GM21447 (cell line): ENCODE results near the gene MYCBP2.
A peak's percentile ranks its signal among the peaks of the same experiment; 100 is the strongest.
"Not testable (repeated sequence)": the region's sequence is repeated elsewhere in the genome, so short reads cannot be mapped to it uniquely, and the experiment has no call there.

Source experiments
- ATAC-seq: cut with Tn5 transposase; IDR thresholded peaks from one replicate; pipeline ENCODE4 v1.9.1; 2021; ENCODE audit not compliant: unreplicated experiment

The MYCBP2 gene

DNA sequence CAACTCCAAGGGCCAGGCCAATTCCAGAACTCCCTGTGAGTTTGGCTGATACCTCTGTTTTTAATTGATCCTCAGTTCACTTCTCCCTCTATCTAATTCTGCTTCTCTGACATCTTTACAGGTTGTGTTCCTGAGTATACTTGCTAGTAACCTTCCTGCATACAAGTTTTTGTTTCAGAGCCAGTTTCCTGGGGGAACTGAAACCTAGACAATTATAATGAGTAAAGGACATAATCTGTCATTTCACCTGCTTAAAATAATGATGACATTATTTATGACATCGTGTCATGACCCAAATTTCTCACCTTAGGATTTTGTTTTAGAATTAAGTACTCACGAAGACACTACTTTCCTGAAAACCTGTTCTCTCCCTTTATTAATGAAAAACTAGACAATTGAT, 12.5 kb upstream of the MYCBP2 start:
- ATAC-seq: peak; percentile 68

GRCh38 chr13:77338961-77339401, 12.1 kb upstream of the MYCBP2 start:
- peak; percentile 78 for ATAC-seq

DNA sequence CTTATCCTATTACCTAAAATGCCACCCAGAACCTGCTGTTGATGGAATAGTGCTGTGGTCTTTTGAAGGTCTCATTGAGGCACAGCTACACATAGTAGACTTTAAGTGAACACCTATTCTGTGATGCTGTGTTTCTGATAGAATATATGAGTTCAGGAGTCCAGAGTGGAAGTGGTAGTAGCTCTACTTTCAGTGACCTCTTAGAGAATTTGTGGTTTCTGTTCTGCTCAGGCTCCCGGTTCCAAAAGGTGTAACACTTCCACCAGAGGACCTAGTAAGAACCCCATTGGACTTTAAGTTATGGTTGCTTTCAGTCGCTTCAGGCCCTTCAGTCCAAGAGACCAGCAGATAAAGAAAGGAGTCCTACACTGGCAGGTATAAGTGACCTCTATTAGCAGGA, 11.4 kb upstream of the MYCBP2 start:
- ATAC-seq: peak; percentile 37

- ATAC-seq: no peak
Measured at GRCh38 chr13:77337159-77337558, 10.3 kb upstream of the MYCBP2 start.

DNA sequence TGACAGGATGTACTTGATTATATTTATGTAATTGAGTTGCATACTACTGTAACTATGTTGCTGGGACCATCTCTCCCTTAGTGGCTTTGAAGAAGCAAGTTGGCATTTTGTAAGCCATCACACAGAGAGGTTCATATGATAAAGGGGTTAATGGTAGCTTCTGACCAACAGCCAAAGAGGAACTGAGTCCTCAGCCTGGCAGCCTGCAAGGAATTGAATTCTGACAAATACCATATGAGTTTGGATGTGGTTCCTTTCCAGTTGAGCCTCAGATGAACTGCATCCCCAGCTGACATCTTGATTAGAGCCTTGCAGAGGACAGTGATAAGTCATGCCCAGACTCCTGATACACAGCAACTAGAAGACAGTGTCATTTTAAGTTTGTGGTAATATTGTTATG, 8.6 kb upstream of the MYCBP2 start:
- no peak for ATAC-seq

GRCh38 chr13:77333594-77333993, 6.7 kb upstream of the MYCBP2 start:
- ATAC-seq: no peak

- no peak for ATAC-seq
Measured at GRCh38 chr13:77331421-77331820, 4.5 kb upstream of the MYCBP2 start.

DNA sequence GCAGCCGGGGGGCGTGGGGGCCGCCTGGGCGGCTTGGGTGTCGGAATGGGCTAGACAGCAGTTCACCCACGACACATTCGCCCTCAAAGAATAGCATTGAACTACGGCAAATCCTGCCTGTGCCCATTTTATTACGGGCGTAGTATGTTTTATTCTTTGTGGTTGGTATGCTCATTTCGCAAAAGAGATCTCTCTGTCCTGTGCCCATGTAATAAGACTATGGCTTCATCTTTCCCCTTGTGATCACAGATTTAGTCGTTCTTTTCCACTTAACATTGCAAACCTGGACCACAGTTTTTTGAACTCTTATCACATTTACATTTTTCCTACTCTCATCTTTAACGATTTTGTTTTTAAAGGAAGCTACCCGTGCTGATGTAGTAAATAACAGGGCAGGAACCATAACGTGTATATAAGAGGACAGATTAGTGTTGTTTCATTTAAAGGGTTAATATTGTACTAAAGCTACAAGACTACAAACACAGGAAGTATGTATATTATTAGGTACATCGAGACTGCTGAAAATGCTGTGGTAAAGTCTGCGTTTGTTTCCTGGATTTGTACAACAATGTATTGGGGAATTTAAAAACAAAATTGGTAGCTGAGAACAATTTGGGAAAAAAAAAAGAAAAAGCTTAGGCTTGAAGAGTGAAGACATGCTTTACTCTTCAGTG, 3.2 kb upstream of the MYCBP2 start:
- ATAC-seq: no peak

DNA sequence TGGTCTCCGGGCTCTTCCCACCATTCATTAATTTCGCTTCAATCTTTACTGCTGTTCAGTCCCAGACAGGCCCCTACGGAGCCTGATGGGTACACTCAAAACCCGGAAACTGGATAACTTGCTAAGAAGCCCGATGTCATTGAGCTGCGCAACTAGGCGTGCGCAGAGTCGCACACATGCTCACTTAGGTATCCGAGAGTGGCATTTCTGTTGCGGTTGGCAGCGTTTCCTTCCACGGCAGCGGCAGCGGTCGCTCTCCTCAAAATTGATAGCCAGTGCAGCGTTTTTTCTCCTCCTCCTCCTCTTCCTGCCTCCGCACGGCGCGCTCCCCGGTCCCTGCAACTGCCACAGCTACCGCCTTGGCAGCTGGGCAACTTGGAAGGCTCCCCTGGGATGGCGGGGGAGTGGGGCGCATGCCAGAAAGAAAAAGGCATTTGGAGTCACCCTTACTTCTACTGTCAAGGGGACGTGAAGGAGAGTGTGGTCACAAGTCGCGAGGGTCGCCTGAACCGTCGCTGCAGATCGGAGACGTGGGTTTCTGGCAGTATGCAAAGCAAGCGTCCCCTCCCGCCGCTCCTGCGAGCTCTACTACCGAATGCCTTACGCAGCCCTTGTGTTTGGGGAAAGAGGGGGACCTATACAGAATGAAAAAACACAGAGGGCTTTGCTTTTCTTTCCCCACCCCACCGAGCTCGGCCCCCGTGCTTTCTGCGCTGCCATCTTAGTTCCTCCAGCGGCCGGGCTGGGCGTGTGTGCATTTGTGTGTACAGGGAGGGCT, 2.4 kb upstream of the MYCBP2 start:
- peak; percentile 55 for ATAC-seq

DNA sequence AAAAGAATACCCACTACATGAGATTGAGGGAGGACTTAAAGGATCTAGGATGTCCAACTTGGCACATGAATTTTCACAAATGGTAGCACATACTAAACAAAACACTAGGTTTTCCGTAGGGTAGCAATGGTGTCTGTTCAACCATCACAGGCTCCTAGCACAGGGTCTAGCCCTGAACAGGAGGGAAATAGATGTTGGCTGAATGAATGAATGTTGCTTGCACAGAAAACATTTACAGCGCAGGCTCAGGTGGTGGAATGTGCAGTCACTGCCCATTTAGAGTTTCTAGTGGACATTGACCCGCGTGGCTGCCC, 1.9 kb upstream of the MYCBP2 start:
- ATAC-seq: peak; percentile 3

DNA sequence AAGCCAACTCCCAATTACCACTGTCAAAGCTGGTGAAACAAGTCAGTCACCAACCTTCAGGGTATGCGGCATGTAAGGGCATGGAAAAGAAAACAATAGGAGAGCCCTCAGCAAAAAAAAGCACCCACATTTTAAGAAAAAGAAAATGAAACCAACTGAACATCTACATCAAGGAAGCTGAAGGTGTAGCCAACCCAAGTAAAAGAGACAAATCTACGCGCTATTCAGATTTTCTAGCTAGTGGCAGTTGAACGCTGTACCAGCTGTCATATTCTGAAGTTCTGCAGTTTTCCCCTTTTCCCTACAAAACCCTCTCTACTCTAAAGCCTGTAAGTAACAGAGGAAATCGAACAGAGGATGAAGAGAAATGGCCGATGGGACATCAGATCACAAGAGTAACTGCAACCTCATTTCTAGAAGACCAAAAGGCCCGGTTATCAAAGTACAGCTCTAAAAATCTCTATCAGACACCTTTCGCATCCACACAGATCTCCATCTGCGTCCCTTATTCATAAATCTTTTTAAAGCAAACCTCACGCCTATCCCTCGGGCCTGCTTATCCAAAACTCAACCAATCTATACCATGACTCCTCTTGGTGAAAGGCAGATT, 1.4 kb downstream of the MYCBP2 start:
- ATAC-seq: no peak

DNA sequence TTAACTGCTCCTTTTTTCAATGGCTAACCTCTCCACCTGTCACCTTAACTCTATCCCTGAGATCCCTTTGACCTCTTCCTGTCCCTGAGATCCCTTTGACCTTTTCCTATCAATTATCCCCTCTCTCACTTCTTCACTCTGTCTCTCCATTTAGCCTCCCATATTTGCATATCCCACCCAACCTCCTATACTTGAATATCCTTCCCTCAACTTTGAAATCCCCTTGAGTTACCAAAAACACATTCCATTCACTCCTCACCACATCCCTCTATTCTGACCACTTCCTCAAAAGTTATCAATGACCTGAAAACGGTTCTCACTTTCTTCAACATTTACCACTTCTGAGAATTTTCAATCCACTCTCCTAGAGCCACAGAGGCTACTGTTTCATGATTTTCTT, 3.0 kb downstream of the MYCBP2 start:
- ATAC-seq: no peak

- no peak for ATAC-seq
Measured at GRCh38 chr13:77319536-77319935, 7.4 kb downstream of the MYCBP2 start.

DNA sequence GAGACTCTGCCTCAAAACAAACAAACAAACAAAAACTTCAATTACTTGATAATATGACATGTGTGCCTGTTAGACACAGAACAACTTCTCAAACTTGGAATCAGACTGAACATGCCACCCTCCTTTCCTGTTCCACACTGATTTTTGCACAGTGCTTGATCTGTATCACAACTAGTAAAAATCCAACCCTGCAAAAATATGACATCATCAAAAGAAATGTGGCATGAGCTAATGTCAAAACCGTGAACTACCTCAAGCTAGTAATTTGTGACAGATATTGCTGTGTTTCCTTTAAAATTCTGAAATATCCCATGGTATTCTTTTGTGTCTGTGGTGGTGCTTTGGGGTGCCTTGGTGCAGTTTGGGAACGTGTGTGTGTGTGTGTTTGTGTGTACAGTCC, 8.2 kb downstream of the MYCBP2 start:
- no peak for ATAC-seq

DNA sequence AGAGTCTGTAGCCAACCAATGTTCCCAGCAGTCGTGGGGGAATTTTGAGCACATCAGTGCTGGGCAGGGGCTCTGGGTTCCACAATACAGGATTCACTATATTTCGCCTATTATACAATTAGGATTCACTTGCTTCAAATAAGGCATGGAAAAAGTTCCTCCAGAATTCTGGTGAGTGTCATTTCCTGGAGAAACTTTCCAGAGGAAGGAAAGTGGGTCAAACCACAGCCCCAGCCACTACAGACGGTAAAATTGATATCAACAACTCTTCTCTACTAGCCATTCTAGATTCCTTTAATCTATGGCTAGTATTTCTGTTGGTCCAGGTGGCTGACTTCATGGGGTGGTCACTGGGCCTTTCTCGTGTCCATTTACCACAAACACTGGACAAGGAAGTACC, 10.5 kb downstream of the MYCBP2 start:
- ATAC-seq: no peak

DNA sequence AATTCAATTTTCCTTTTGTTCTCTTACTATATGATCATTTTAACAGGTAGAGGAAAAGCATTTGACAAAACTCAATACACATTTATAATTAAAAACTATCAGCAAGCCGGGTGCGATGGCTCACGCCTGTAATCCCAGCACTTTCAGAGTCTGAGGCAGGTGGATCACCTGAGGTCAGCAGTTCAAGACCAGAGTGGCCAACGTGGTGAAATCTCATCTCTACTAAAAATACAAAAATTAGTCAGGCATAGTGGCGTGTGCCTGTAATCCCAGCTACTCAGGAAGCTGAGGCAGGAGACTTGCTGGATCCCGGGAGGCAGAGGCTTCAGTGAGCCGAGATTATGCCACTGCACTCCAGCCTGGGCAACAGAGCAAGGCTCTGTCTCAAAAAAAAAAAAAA, 11.4 kb downstream of the MYCBP2 start:
- ATAC-seq: not testable (repeated sequence)

DNA sequence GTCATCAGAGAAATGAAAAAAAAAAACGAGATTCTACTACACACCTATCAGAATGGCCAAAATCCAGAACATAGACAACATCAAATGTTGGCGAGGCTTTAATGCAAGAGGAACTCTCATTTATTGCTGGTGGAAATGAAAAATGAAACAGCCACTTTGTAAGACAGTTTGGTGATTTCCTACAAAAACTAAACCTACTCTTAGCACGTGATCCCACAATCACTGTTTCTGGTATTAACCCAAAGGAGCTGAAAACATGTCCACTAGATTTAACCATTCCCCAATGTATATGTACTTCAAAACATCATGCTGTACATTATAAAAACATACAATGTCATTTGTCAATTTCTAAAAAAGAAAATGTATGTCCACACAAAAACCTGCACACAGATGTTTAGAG, 13.0 kb downstream of the MYCBP2 start:
- ATAC-seq: no peak

- no peak for ATAC-seq
Measured at GRCh38 chr13:77312311-77312710, 14.6 kb downstream of the MYCBP2 start.

DNA sequence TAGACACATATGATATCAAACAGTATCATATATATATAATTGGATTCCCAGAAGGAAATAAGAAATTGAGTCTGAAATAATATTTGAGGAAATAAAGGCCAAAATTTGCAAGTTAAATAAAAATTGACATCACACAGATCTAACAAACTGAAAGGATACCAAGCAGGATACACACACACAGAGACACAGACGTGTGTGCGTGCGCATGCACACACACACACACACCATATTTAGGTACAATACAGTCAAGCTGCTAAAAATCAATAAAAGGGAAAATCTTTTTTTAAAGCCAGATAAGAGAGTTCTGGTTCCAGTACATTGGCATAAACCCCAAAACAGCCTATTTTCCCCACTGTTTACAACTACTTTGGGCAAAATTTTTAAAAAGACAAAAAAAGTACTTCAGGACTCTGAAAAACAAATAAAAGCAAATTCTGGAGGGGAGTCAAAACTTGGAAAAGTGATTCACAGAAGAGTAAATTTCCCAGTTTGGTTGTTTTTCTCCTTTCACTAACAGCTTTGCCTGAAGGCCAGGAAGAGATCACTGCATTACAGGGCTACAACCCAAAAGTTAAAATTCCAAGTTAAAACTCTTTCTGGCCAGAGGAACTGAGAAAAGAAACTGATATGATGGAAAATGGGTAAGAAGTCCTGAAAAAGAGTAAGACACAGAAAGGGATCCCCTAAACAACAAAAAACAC, 16.2 kb downstream of the MYCBP2 start:
- ATAC-seq: no peak

DNA sequence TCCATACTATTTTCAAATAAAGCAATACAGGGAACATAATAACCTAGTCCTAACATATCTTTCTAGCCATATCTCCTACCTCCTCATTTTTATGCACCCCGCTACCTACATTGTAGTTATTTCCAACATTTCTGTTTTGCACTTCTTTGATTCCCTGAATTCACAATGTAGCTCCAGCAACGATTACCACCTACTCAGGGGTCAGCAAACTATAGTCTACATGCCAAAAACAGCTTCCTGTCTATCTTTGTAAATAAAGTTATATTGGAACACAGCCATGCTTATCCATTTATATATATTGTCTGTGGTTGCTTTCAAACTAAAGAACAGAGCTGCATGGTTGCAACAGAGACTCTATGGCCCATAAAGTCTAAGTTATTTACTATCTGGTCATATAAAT, 16.7 kb downstream of the MYCBP2 start:
- ATAC-seq: no peak

- no peak for ATAC-seq
Measured at GRCh38 chr13:77309254-77309653, 17.6 kb downstream of the MYCBP2 start.

- ATAC-seq: no peak
Measured at GRCh38 chr13:77306458-77306857, 20.4 kb downstream of the MYCBP2 start.
